WI38 (cell line): ENCODE measurements around the gene GUK1.

Experiments used
- H3K4me3 ChIP-seq: 2 replicates; pipeline ENCODE4 v1.5.1; 2011; ENCODE audit warnings: low read depth, mild to moderate bottlenecking, control low read depth, low read length
- TF ChIP-seq, protein P1 (sequence below): IDR thresholded peaks from 2 replicates; pipeline ENCODE4 v1.5.1; 2012; ENCODE audit warnings: low read depth, mild to moderate bottlenecking, control low read depth, low read length

The GUK1 gene

GRCh38 chr1:228174482-228175315 lies 34.6 kb downstream of the GUK1 start:
- TF ChIP-seq, protein P1, sequence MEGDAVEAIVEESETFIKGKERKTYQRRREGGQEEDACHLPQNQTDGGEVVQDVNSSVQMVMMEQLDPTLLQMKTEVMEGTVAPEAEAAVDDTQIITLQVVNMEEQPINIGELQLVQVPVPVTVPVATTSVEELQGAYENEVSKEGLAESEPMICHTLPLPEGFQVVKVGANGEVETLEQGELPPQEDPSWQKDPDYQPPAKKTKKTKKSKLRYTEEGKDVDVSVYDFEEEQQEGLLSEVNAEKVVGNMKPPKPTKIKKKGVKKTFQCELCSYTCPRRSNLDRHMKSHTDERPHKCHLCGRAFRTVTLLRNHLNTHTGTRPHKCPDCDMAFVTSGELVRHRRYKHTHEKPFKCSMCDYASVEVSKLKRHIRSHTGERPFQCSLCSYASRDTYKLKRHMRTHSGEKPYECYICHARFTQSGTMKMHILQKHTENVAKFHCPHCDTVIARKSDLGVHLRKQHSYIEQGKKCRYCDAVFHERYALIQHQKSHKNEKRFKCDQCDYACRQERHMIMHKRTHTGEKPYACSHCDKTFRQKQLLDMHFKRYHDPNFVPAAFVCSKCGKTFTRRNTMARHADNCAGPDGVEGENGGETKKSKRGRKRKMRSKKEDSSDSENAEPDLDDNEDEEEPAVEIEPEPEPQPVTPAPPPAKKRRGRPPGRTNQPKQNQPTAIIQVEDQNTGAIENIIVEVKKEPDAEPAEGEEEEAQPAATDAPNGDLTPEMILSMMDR = no peak
- H3K4me3 ChIP-seq = no peak overlapping the region

DNA sequence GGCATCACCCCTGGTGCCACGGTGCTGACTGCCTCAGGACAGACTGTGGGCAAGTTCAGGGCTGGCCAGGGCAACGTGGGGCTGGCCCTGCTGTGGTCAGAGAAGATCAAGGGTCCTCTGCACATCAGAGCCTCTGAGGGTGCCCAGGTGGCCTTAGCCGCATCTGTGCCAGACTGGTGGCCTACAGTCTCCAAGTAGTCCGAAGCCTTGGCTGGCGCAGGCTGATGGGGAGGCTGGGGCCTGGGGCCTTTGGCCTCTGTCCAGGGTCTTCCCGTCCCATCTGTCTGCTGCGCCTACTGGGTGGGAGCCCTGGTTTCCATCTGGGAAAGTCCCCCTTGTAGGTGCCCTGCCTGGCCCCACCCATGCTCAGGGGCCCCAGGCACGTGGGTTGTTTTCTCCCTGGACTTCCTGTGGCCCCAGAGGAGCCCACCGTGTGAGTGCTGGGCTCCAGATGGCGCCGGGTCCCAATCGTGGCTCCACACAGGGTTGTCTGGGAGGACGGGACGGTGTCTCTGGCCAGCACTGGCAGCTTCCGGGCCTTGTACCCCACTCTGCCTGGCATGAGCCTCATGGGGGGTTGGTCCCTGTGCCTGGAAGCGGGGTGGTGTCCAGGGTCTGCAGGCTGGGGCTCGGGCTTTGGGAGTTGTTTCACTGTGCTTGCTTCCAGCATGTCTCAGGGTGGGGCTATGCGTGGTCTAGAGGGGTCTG lies 35.4 kb downstream of the GUK1 start:
- H3K4me3 ChIP-seq = no peak overlapping the region
- TF ChIP-seq, protein P1 = no peak

DNA sequence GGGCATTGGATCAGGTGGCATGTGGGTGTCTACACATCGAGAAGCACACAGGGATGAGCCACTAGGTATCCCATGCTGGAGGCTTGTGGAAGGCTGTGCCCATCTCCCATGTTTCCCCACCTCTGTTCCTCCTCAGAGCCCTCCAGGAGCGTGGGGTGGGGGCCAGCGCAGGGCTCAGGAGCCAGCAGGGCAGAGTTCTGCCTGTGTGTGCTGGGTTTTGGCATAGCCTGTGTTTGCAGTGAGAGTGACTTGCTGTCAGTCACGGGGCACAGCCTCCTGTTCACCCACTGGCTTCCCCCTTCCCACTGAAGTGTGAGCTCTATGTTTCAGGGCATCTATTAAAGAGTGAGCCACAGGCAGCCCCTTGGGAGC lies 35.9 kb downstream of the GUK1 start:
- H3K4me3 ChIP-seq = no peak overlapping the region
- TF ChIP-seq, protein P1 = no peak

GRCh38 chr1:228176461-228177182 lies 36.5 kb downstream of the GUK1 start:
- TF ChIP-seq, protein P1 = no peak
- H3K4me3 ChIP-seq = no peak overlapping the region

GRCh38 chr1:228177183-228177475 lies 37.0 kb downstream of the GUK1 start:
- H3K4me3 ChIP-seq = no peak overlapping the region

GRCh38 chr1:228177721-228178710 lies 37.9 kb downstream of the GUK1 start:
- TF ChIP-seq, protein P1 = no peak

More at GRCh38 chr1:228177183-228177475, 37.0 kb downstream of the GUK1 start:
- TF ChIP-seq, protein P1 = no peak

More at GRCh38 chr1:228177721-228178710, 37.9 kb downstream of the GUK1 start:
- H3K4me3 ChIP-seq = no peak overlapping the region
